HG02623 (cell line): ENCODE measurements around the gene FAM124A.

Experiments used
- ATAC-seq: cut with Tn5 transposase; IDR thresholded peaks from one replicate; pipeline ENCODE4 v1.9.1; 2021; ENCODE audit warnings: moderate library complexity; ENCODE audit not compliant: unreplicated experiment

The FAM124A gene

GRCh38 chr13:51332566-51333361 lies 110.6 kb downstream of the FAM124A start:
- ATAC-seq = no peak

GRCh38 chr13:51333421-51333820 lies 111.2 kb downstream of the FAM124A start:
- no peak for ATAC-seq

GRCh38 chr13:51333826-51334225 lies 111.6 kb downstream of the FAM124A start:
- no peak for ATAC-seq
